Measurements from ENCODE around the gene DDC.

Gene DDC

GRCh38 chr7:50450590-50451032, 114.6 kb downstream of the DDC start:
- no peak for DNase-seq

GRCh38 chr7:50449881-50450589, 115.2 kb downstream of the DDC start, which contains the start of gene FIGNL1:
FIGNL1 (minus strand) TSS chr7:50450350; CDS start chr7:50447287, 3,063 bp downstream.
- peak; percentile 21 to 65 for DNase-seq

- DNase-seq, result no peak
Observed at GRCh38 chr7:50449501-50449880, 115.7 kb downstream of the DDC start.

- DNase-seq, result no peak
Observed at GRCh38 chr7:50448823-50449222, 116.4 kb downstream of the DDC start.

- no peak for DNase-seq
Observed at GRCh38 chr7:50446542-50446960, 118.7 kb downstream of the DDC start.

GRCh38 chr7:50436133-50436806, 128.9 kb downstream of the DDC start:
- no peak for DNase-seq

GRCh38 chr7:50431722-50432305, 133.4 kb downstream of the DDC start:
- no peak for DNase-seq

- no peak for DNase-seq
Observed at GRCh38 chr7:50431316-50431715, 133.9 kb downstream of the DDC start.

- DNase-seq, result no peak
Observed at GRCh38 chr7:50428911-50429310, 136.3 kb downstream of the DDC start.

GRCh38 chr7:50427518-50427917, 137.7 kb downstream of the DDC start:
- no peak for DNase-seq

- DNase-seq, result no peak
Observed at GRCh38 chr7:50426280-50427045, 138.7 kb downstream of the DDC start.

GRCh38 chr7:50425318-50425717, 139.9 kb downstream of the DDC start:
- DNase-seq, result no peak

- DNase-seq, result no peak
Observed at GRCh38 chr7:50423860-50424259, 141.3 kb downstream of the DDC start.

GRCh38 chr7:50422858-50423257, 142.3 kb downstream of the DDC start:
- no peak for DNase-seq

GRCh38 chr7:50421043-50421442, 144.2 kb downstream of the DDC start:
- no peak for DNase-seq

- DNase-seq, result no peak
Observed at GRCh38 chr7:50418526-50419290, 146.5 kb downstream of the DDC start.

- peak; percentile 49 to 59 for DNase-seq
Observed at GRCh38 chr7:50418086-50418515, 147.1 kb downstream of the DDC start.

GRCh38 chr7:50416527-50417182, 148.6 kb downstream of the DDC start:
- DNase-seq, result no peak

GRCh38 chr7:50415844-50416364, 149.3 kb downstream of the DDC start:
- DNase-seq, result no peak

GRCh38 chr7:50413561-50413960, 151.6 kb downstream of the DDC start:
- no peak for DNase-seq

GRCh38 chr7:50412973-50413372, 152.2 kb downstream of the DDC start:
- DNase-seq, result no peak

- no peak for DNase-seq
Observed at GRCh38 chr7:50411332-50411731, 153.9 kb downstream of the DDC start.

All from hippocampal formation (tissue), 2 donors.